NCI-H187 (cell line): Measurements from ENCODE around the gene VWC2L.
A peak's percentile ranks its signal among the peaks of the same experiment; 100 is the strongest.

Experiments used
- DNase-seq, 2 experiments: peaks; one replicate each; lab custom pipeline; 2025; lab: John Stamatoyannopoulos, UW

The VWC2L gene

DNA sequence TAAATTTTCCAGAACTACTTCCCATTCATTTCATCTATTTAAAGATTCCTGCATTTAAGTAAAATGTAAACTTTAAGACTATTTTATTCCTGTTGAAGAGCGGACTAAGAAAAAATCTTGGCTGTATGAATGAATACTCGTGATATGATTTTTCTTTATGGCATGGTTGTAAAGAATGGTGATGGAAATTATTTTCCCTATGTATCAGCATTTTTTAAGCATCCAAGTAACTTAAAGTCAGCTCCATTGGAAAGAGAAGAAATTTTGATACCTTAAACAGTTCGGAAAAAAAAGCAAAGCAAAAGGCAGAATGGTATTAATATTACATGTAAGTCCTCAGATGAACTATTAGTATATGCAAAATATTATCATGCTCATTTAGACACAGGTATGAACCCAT, 58.9 kb downstream of the VWC2L start:
- DNase-seq, result no peak

DNA sequence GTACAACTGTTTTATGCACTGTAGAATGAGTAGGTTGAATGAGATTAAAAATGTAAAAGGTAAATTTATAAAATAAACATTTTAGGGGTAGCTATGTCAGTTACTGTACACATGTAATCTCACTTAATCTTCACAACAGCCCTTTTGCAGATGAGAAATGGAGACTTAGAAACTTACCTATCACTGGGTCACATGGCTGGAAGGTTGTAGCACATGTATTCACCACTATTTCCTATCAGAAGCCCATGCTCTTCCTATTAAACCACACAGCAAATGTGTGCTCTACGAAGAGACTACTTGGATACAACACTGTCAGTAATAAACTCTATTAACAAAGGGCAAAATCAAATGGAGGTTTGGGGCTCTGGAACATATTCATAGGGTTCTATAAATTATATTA, 60.5 kb downstream of the VWC2L start:
- DNase-seq, result no peak

- no peak for DNase-seq
These were observed 61.1 kb downstream of the VWC2L start for GRCh38 chr2:214471990-214472389.

DNA sequence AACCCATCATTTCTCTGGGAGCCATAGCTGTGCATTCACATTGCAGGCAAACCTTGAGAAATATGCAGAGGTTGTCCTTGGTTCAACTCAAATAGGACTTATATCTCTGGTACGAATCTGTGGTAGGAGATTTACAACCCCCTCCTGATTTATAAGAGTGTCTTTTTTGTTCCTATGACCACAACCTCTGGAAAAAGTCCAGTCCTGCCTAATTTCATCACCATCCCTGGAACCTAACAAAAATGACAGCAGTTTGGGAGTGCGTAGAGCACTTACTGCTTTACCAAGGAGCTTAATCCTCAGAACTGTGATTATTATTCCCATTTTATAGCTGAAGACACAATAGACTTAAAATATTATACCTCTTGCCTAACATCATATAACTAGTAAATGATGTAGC, 66.5 kb downstream of the VWC2L start:
- DNase-seq, result no peak

- peak; percentile 4 to 57 for DNase-seq
These were observed 70.3 kb downstream of the VWC2L start for GRCh38 chr2:214481204-214481603.

GRCh38 chr2:214482728-214483127, 71.9 kb downstream of the VWC2L start:
- no peak for DNase-seq

GRCh38 chr2:214484239-214484638, 73.4 kb downstream of the VWC2L start:
- DNase-seq, result no peak

DNA sequence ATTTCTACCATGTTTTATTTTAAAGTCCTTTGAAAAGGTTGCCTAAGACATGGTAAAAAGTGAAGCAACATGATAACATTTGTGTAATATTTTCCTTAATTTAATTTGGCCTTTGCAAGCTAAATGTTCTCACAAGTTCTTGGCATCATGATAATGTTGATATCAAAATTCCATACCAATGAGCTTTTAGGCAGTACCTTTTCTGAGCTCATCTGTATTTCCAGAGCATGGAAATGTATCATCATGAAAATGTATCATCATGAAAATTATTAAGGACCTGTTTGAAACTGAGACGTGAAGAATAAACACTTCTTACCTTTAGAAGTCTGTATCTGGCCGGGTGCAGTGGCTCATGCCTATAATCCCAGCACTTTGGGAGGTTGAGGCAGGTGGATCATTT, 73.8 kb downstream of the VWC2L start:
- no peak for DNase-seq

- no peak for DNase-seq
These were observed 78.3 kb downstream of the VWC2L start for GRCh38 chr2:214489181-214489580.

DNA sequence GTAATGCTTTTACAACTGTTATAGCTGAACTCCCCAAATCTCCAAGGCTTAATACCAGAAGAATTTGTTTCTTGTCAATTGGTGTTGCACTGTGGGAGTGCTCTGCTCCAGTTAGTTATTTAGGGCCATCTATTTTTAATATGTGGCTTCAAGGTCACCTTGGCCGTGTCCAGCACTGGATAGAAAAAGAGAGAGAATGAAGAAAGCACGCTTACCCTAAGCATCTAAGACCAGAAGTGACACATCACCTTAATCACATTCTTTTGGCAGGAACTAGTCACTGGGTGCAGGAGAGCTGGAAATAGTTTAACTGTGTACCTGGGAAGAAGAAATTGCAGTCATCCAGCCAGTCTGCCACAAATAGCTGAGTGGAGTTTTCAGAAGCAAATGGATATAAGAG, 78.8 kb downstream of the VWC2L start:
- DNase-seq, result no peak

DNA sequence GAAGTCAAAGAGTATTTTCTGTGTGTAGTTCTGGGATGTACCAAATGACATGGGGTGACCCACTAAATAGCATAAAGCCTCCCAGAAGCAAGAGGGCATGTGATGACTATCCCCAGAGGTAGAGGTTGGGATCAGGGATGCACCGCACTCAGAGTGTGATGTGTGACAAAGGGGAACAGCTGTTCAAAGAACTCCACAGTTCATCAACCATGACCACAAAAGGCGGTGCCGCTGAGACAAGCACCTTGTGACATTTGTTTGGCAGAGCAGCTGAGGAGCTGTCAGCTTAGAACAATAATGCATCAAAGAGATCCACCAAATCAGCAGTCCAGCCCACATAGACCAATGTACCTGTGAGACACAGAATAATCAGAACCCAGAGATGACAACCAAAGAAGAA, 81.3 kb downstream of the VWC2L start:
- DNase-seq, result peak; percentile 66 to 72

DNA sequence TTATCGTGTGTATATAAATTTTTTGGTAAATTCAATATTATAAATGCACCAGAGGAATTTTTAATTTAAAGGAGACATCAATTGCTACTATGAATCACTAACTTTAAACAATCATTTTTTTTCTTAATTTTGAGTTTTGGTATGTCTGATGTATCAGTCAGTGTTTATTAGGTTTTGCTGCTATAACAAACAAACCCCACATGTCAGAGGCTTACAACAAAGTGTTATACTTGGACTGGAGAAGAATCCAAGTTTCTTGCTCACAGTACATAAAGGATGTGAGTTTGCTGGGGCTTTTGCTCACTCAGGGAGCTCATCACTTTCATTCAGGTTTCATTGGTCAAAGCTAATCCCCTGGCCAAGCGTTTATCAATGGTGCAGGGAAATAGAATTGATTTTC, 81.8 kb downstream of the VWC2L start:
- no peak for DNase-seq

DNA sequence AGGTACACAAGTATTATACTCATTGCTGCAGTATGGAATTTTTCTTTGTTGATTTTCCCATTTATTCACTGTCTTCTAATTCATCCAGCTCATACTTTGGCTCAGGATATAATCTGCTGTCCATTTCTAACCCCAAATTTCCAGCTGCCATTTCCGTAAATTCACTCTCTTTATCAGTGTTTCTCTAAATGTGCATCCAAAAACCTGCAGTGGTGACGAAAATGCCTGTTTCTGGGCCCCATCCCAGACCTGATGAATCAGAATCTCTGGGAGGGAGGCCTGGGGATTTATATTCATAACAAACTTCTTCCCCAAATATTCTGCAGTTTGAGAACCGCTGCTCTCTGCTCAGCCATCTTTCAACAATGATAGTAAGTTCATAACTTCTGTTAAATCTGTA, 86.6 kb downstream of the VWC2L start:
- no peak for DNase-seq

DNA sequence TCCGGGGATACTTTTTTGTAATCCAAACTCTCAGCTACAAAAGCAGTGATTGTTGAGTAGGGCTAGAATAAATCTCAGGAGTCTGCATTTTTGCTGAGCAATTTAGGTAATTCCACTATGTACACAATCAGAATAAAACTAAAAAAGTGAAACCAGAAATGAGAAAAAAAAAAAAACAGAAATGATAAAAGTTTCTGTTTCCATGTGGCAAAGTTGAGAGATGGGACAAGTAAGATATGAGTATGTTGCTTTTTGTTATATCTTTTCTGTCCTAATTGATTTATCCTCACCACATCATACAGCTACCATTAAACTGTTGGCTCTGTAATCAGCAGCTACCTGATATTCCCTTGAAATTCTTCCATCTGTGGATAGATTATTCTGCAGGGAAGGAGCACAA, 92.7 kb downstream of the VWC2L start:
- no peak for DNase-seq

GRCh38 chr2:214504599-214505376, 93.9 kb downstream of the VWC2L start:
- DNase-seq, result no peak

GRCh38 chr2:214507032-214507431, 96.2 kb downstream of the VWC2L start:
- no peak for DNase-seq

DNA sequence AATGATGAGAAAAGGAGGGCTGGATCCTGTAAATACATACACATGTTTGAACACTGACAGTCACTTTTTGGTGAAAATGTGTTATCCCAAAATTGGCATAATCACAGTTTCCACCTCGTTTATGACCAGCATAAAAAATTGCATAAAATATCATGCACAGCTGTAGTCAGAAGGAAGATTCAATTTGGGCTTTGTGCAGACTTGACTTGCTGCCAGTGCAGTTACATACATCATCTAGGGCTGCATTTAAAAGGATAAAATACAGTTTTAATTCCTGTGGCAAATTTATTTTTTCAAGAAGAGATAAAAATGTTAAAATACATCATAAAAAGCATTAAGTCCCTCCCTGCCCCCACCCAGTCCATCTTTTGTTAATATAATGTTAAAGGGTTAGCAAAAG, 103.8 kb downstream of the VWC2L start:
- DNase-seq, result no peak

GRCh38 chr2:214515111-214515510, 104.3 kb downstream of the VWC2L start:
- DNase-seq, result no peak

DNA sequence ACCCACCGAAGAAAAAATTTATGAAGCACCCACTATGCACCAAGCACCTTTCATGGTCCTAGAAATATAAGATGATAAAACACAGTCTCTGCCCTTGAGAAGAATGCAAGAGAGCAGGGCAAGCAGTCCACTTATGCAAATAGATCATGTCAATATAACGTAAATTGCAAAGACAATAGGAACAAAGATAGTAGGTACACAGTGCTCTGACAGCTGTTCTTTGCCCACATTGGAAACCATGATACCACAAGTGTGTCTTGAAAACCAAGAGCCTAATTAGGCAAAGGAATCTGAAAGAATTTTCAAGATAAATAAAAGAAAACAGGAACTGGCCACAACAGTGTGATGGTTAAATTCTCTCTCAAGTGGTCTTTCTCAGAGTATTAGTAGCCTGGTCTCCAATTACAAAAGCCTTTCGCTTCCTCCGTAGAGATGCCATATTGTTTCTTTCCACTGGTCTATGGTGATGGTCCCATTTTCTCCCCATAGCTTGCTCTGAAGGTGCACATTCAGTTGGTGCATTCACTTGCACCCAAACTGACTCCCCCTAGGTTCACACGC, 108.5 kb downstream of the VWC2L start:
- DNase-seq, result no peak

DNA sequence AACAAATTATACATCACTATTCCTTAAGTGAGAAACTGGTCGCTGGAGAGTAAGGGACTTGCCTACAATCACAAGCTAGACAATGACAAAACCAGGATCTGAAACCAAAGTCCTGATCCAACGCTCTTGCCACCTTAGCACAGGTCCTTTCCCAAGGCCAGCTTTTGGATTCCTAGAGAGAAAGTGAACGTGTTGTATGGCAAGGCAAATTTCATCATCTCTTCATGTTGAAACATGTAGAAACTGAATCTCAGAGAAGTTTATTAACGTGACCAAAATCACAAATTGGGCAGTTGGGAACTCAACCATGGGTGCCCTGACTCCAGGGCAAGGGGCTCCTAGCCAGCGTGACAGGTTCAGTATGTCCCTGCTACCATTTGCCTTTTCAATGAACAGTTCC, 118.2 kb downstream of the VWC2L start:
- DNase-seq, result no peak

DNA sequence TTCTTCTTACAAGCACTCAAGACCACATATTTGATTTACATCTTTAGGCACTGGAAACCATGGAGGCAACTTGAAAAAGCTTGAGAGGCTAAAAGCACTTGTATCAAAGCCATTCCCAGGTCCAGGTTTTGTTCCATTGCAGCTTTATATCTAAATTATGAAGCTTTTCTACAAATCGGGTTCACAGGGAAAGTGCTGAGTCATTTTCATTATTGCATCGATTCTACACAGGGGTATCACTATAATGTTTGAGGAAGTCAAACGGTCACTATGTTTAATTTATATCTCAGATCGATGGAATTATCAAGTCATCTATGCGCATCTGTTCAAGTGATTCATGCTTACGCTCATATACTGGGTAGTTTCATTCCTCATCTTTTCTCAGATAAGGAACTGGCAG, 118.7 kb downstream of the VWC2L start:
- no peak for DNase-seq

DNA sequence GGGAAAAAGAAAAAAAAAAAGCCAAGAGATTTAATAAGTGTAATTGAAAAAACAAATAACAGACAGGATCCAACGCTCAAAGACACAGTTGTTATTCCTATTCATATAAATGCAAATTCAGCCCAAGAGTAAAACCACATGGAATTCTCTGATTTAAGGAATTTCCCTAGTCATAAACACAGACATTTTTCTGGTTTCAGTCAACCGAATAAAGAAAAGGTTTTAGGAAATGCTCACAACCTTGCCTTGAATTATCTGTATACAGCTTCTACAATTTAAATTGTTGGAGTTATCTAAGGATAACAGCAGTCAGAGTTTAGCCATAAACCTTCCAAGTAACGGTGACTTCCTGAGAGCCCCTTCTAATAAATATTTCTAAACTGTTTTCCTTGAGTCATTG, 122.7 kb downstream of the VWC2L start:
- DNase-seq, result no peak

- no peak for DNase-seq
These were observed 125.8 kb downstream of the VWC2L start for GRCh38 chr2:214536625-214537024.

GRCh38 chr2:214537929-214538328, 127.1 kb downstream of the VWC2L start:
- DNase-seq, result no peak
